B cell (primary cell): ENCODE measurements around the gene ERGIC1. TPM values are rescaled to one million over a fixed set of nuclear protein-coding genes. Genes with fewer than 3 reads are reported as not detected.

Experiments
- ATAC-seq: fragments of 200-7000 bp; cut with Tn5 transposase; one replicate; pipeline ENCODE4 v1.10.0; 2021; ENCODE audit warnings: low read depth, mild to moderate bottlenecking, moderate number of reproducible peaks, moderate library complexity
- CTCF ChIA-PET: fragments of 350-600 bp; sonication (Branson Sonifier 250); formaldehyde crosslinking; loops from one replicate; lab custom pipeline; 2021; ENCODE audit warnings: antibody characterized with exemption, inconsistent platforms; lab: Charles Lee
- POLR2A ChIA-PET: fragments of 350-600 bp; sonication (Branson Sonifier 250); formaldehyde crosslinking; loops from one replicate; lab custom pipeline; 2021; ENCODE audit warnings: antibody characterized with exemption; lab: Charles Lee
- DNase-seq: peaks from one replicate; pipeline ENCODE4 v3.0.0; 2013
- H2AFZ ChIP-seq: 2 replicates; pipeline ENCODE4 v1.6.1; 2012; ENCODE audit warnings: mild to moderate bottlenecking, low read depth, low read length; ENCODE audit not compliant: insufficient read depth, poor library complexity, severe bottlenecking
- H3K27ac ChIP-seq, 2 donors: 1 replicate in 1 of 2; 2 replicates in 1 of 2; pipeline ENCODE4 v1.5.1; 2012 to 2013; ENCODE audit warnings: low read length in 2 of 2, mild to moderate bottlenecking in 2 of 2, moderate library complexity in 1 of 2
- H3K27me3 ChIP-seq, 4 experiments: fragments of 200-600 bp in 1 of 4; sonication (generic) in 1 of 4; replicated peaks in 1 of 4; 1 replicate in 2 of 4; 2 replicates in 2 of 4; pipeline versions ENCODE4 v1.6.1 to v1.7.0; 2013 to 2016; ENCODE audit warnings: low read length in 3 of 4, mild to moderate bottlenecking in 2 of 4, mixed read lengths in 1 of 4, moderate library complexity in 1 of 4; ENCODE audit not compliant: insufficient read depth in 4 of 4, control insufficient read depth in 3 of 4; ENCODE audit errors: control extremely low read depth in 1 of 4
- H3K36me3 ChIP-seq, 2 experiments: replicated peaks in 1 of 2; 1 replicate in 1 of 2; 2 replicates in 1 of 2; pipeline versions ENCODE4 v1.6.1 to v1.7.1; 2013; ENCODE audit warnings: low read length in 1 of 2; ENCODE audit not compliant: insufficient read depth in 2 of 2, control insufficient read depth in 1 of 2; ENCODE audit errors: control extremely low read depth in 1 of 2, extremely low read depth in 1 of 2
- H3K4me1 ChIP-seq, 2 donors: fragments of 200-600 bp in 1 of 2; sonication (generic) in 1 of 2; 1 replicate in 1 of 2; 2 replicates in 1 of 2; pipeline versions ENCODE4 v1.5.1 to v1.6.1; 2013 to 2017; ENCODE audit warnings: low read length in 2 of 2; ENCODE audit not compliant: control insufficient read depth in 2 of 2, insufficient read depth in 2 of 2
- H3K4me2 ChIP-seq: replicated peaks from 2 replicates; pipeline ENCODE3; 2012; ENCODE audit warnings: mild to moderate bottlenecking, low read depth, low read length; ENCODE audit not compliant: poor library complexity, severe bottlenecking
- H3K4me3 ChIP-seq, 5 experiments: fragments of 200-600 bp in 1 of 5; sonication (generic) in 1 of 5; 1 replicate in 3 of 5; 2 replicates in 2 of 5; pipeline versions ENCODE4 v1.5.1 to v1.7.0; 2011 to 2016; ENCODE audit warnings: low read length in 4 of 5, mild to moderate bottlenecking in 4 of 5, low read depth in 2 of 5, control low read depth in 1 of 5, moderate library complexity in 1 of 5; ENCODE audit not compliant: insufficient read depth in 1 of 5; ENCODE audit errors: control extremely low read depth in 1 of 5, extremely low read depth in 1 of 5
- H3K79me2 ChIP-seq: fragments of 200-600 bp; sonication (generic); one replicate; pipeline ENCODE4 v1.6.0; 2016; ENCODE audit warnings: low read length; ENCODE audit not compliant: control insufficient read depth, insufficient read depth
- H3K9ac ChIP-seq: fragments of 200-600 bp; sonication (generic); 2 replicates; pipeline ENCODE4 v1.6.1; 2017; ENCODE audit warnings: mild to moderate bottlenecking, low read length, moderate library complexity
- H3K9me3 ChIP-seq, 3 donors: one replicate each; pipeline versions ENCODE4 v1.6.1 to v1.7.1; 2013; ENCODE audit warnings: low read length in 2 of 3; ENCODE audit not compliant: control insufficient read depth in 2 of 3, insufficient read depth in 1 of 3; ENCODE audit errors: control extremely low read depth in 1 of 3
- H4K20me1 ChIP-seq: 2 replicates; pipeline ENCODE4 v1.6.0; 2012; ENCODE audit warnings: mild to moderate bottlenecking, low read length; ENCODE audit not compliant: insufficient read depth, control insufficient read depth, poor library complexity, severe bottlenecking
- H3K27ac Mint-ChIP-seq: one replicate; pipeline ENCODE4 v1.8.0; 2021; ENCODE audit warnings: mixed read lengths
- H3K27me3 Mint-ChIP-seq: one replicate; pipeline ENCODE4 v1.8.0; 2021; ENCODE audit warnings: mixed read lengths
- H3K4me1 Mint-ChIP-seq: one replicate; pipeline ENCODE4 v1.8.0; 2021; ENCODE audit warnings: mixed read lengths
- H3K4me3 Mint-ChIP-seq: one replicate; pipeline ENCODE4 v1.8.0; 2021; ENCODE audit warnings: mixed read lengths
- H3K9me3 Mint-ChIP-seq: one replicate; pipeline ENCODE4 v1.8.0; 2022; ENCODE audit warnings: mixed read lengths; ENCODE audit not compliant: insufficient read depth
- CTCF ChIP-seq: fragments of 200-600 bp; IDR thresholded peaks from one replicate; pipeline ENCODE4 v1.8.0; 2022; ENCODE audit warnings: antibody characterized with exemption, mild to moderate bottlenecking
- EZH2 ChIP-seq: IDR thresholded peaks from 2 replicates; pipeline ENCODE4 v1.6.1; 2012; ENCODE audit warnings: borderline replicate concordance, low read depth, mild to moderate bottlenecking, moderate library complexity, low read length; ENCODE audit not compliant: insufficient read depth, poor library complexity, severe bottlenecking
- WGBS: methylation state at CpG from one replicate; pipeline ENCODE4 v1.1.5; 2013; ENCODE audit warnings: missing lambda C conversion rate; ENCODE audit not compliant: insufficient coverage; 5-methylcytosine and 5-hydroxymethylcytosine counted together
- intact Hi-C: fragments of 100-400 bp; cut with micrococcal nuclease; formaldehyde crosslinking; loops from one replicate; pipeline ENCODE4 v1.10.0; 2022
- polyA plus RNA-seq: library from polyadenylated mRNA; depleted of rRNA; stranded (reverse); fragments of >200 nt; gene quantifications from 2 replicates; pipeline ENCODE4 v1.2.3, GENCODE V29; 2012
- total RNA-seq, 2 donors: library from RNA; stranded (reverse); fragments of 120-200 nt in 1 of 2; gene quantifications; 1 replicate in 1 of 2; 2 replicates in 1 of 2; pipeline versions ENCODE4 v1.2.3 to v1.2.4, GENCODE V29; 2013 to 2022

Gene ERGIC1
- total and polyA plus RNA-seq, 2 donors (not counting 1 experiment from before 2014, with no cell fraction given) = 86.3 to 140 TPM

DNA sequence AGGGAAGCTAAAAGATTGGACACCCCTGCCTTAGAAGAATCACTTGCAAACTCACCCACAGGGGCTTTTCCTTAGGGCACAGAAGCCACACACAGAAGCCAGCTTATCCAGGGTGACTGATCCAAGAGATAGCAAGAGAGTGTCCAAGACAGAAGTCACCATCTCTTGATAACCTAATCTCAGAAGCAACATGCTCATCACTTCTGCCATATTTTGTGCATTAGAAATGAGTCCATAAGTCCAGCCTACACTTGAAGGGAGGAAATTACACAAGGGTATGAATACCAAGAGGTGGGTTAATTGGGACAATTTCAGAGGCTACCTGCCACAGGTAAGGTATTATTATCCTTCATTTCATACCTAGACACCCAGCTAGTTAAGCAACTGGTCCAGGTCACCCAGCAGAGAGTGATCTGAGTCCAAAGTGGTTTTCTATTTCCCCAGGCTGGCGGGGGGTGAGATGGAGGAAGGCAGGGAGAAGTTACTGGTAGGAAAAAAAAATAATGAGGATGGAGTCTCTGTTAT lies 3.7 kb upstream of the ERGIC1 start:
- H3K4me3 ChIP-seq = no peak overlapping the region
- Mint-ChIP-seq H3K4me3 (no peak overlapping the region), H3K9me3 (peaks cover 9% of the 10 kb centered on the region), H3K27ac (no peak overlapping the region), H3K4me1 (peaks cover 16% of the 10 kb centered on the region), H3K27me3 (no peaks in the 10 kb centered on the region)
- whole genome bisulfite sequencing = no CpG with 5 or more reads among the region's 1 CpG
- no peak for ATAC-seq
- no peak overlapping the region for H2AFZ ChIP-seq
- H3K9ac ChIP-seq = no peak overlapping the region
- TF ChIP-seq CTCF (no peak), EZH2 (no peak)
- no peak for DNase-seq
- H3K27ac ChIP-seq = no peak overlapping the region
- no peaks in the 10 kb centered on the region for H4K20me1 ChIP-seq
- H3K27me3 ChIP-seq = no peaks in the 10 kb centered on the region
- H3K36me3 ChIP-seq = no peaks in the 10 kb centered on the region
- intact Hi-C loops = loop anchor here (5.0 kb wide), 1 partner anchor 227 kb away; the partner anchor contains the start of gene CREBRF
- H3K4me2 ChIP-seq = no peak overlapping the region
- peaks cover 9 to 16% of the 10 kb centered on the region in 2 donors for H3K4me1 ChIP-seq
- POLR2A ChIA-PET = no interaction called here
- CTCF ChIA-PET = interaction anchor here (0.7 to 1.9 kb wide), 5 partner anchors 10 to 115 kb away, joined by 3 to 5 read pairs (median 3); partner anchors contain the start of gene DUSP1
- peaks cover 11% of the 10 kb centered on the region for H3K79me2 ChIP-seq
- H3K9me3 ChIP-seq = peaks cover 0 to 10% (median 8%) of the 10 kb centered on the region in 3 donors
